Measurements from ENCODE around the gene AP3B2.
A peak's percentile ranks its signal among the peaks of the same experiment; 100 is the strongest.

AP3B2 gene

GRCh38 chr15:82709421-82710207 lies at the start of gene AP3B2:
AP3B2 (minus strand) TSS chr15:82709875; CDS start chr15:82709706, 169 bp downstream.
- Histone ChIP-seq H3K27ac (no peak within 1 kb of the TSS), H3K79me2 (ENCODE audit: insufficient read depth, low read depth) (no peaks in the 10 kb centered on the region), H3K27me3 (ENCODE audit: insufficient read depth, low read depth) (no peaks in the 10 kb centered on the region), H3K9ac (no peak within 1 kb of the TSS), H3K4me2 (peak within 1 kb of the TSS; percentile 78), H4K20me1 (ENCODE audit: insufficient read depth) (no peaks in the 10 kb centered on the region), H2AFZ (ENCODE audit: low read depth) (peak within 1 kb of the TSS; percentile 94), H3K4me1 (ENCODE audit: low read depth, poor library complexity, severe bottlenecking) (no peaks in the 10 kb centered on the region), H3K4me3 (IDR thresholded peaks at IDR 0.05; ENCODE audit: insufficient read depth, low read depth, low read length) (no peak within 1 kb of the TSS), H3K36me3 (ENCODE audit: insufficient read depth) (no peaks in the 10 kb centered on the region)
- TF ChIP-seq, protein P1, sequence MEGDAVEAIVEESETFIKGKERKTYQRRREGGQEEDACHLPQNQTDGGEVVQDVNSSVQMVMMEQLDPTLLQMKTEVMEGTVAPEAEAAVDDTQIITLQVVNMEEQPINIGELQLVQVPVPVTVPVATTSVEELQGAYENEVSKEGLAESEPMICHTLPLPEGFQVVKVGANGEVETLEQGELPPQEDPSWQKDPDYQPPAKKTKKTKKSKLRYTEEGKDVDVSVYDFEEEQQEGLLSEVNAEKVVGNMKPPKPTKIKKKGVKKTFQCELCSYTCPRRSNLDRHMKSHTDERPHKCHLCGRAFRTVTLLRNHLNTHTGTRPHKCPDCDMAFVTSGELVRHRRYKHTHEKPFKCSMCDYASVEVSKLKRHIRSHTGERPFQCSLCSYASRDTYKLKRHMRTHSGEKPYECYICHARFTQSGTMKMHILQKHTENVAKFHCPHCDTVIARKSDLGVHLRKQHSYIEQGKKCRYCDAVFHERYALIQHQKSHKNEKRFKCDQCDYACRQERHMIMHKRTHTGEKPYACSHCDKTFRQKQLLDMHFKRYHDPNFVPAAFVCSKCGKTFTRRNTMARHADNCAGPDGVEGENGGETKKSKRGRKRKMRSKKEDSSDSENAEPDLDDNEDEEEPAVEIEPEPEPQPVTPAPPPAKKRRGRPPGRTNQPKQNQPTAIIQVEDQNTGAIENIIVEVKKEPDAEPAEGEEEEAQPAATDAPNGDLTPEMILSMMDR (conservative IDR thresholded peaks at IDR 0.05; ENCODE audit: low read depth, low read length): no peak

- H3K4me3 ChIP-seq (IDR thresholded peaks at IDR 0.05; ENCODE audit: insufficient read depth, low read depth, low read length): peak overlapping the region; percentile 36
- peaks cover 11% of the 10 kb centered on the region; the same call in 1 of the 2 replicates for H3K36me3 ChIP-seq (ENCODE audit: insufficient read depth)
- H3K27ac ChIP-seq: peak overlapping the region; percentile 53; the same call in 1 of the 2 replicates
- H3K4me2 ChIP-seq: peak overlapping the region; percentile 55
- no peaks in the 10 kb centered on the region for H3K27me3 ChIP-seq (ENCODE audit: insufficient read depth, low read depth)
- H3K4me1 ChIP-seq (ENCODE audit: low read depth, poor library complexity, severe bottlenecking): peaks cover 23% of the 10 kb centered on the region
- TF ChIP-seq, protein P1 (conservative IDR thresholded peaks at IDR 0.05; ENCODE audit: low read depth, low read length): no peak
- H3K9ac ChIP-seq: peak overlapping the region; percentile 61; the same call in 1 of the 2 replicates
- no peak overlapping the region for H2AFZ ChIP-seq (ENCODE audit: low read depth)
- H3K79me2 ChIP-seq (ENCODE audit: insufficient read depth, low read depth): peaks cover 50% of the 10 kb centered on the region
- no peaks in the 10 kb centered on the region; the same call in 1 of the 2 replicates for H4K20me1 ChIP-seq (ENCODE audit: insufficient read depth)
Measured at GRCh38 chr15:82751308-82751707, 41.6 kb upstream of the AP3B2 start.

GRCh38 chr15:82750831-82751180 lies 41.1 kb upstream of the AP3B2 start:
- peak overlapping the region; percentile 61; the same call in 1 of the 2 replicates for H3K9ac ChIP-seq
- H2AFZ ChIP-seq (ENCODE audit: low read depth): peak overlapping the region; percentile 87
- H3K36me3 ChIP-seq (ENCODE audit: insufficient read depth): peaks cover 11% of the 10 kb centered on the region; the same call in 1 of the 2 replicates
- TF ChIP-seq, protein P1 (conservative IDR thresholded peaks at IDR 0.05; ENCODE audit: low read depth, low read length): no peak
- no peaks in the 10 kb centered on the region; the same call in 1 of the 2 replicates for H4K20me1 ChIP-seq (ENCODE audit: insufficient read depth)
- peaks cover 23% of the 10 kb centered on the region for H3K4me1 ChIP-seq (ENCODE audit: low read depth, poor library complexity, severe bottlenecking)
- H3K4me2 ChIP-seq: peak overlapping the region; percentile 55
- peak overlapping the region; percentile 54 for H3K4me3 ChIP-seq (IDR thresholded peaks at IDR 0.05; ENCODE audit: insufficient read depth, low read depth, low read length)
- H3K79me2 ChIP-seq (ENCODE audit: insufficient read depth, low read depth): peaks cover 45% of the 10 kb centered on the region
- H3K27me3 ChIP-seq (ENCODE audit: insufficient read depth, low read depth): no peaks in the 10 kb centered on the region
- peak overlapping the region; percentile 53 for H3K27ac ChIP-seq

DNA sequence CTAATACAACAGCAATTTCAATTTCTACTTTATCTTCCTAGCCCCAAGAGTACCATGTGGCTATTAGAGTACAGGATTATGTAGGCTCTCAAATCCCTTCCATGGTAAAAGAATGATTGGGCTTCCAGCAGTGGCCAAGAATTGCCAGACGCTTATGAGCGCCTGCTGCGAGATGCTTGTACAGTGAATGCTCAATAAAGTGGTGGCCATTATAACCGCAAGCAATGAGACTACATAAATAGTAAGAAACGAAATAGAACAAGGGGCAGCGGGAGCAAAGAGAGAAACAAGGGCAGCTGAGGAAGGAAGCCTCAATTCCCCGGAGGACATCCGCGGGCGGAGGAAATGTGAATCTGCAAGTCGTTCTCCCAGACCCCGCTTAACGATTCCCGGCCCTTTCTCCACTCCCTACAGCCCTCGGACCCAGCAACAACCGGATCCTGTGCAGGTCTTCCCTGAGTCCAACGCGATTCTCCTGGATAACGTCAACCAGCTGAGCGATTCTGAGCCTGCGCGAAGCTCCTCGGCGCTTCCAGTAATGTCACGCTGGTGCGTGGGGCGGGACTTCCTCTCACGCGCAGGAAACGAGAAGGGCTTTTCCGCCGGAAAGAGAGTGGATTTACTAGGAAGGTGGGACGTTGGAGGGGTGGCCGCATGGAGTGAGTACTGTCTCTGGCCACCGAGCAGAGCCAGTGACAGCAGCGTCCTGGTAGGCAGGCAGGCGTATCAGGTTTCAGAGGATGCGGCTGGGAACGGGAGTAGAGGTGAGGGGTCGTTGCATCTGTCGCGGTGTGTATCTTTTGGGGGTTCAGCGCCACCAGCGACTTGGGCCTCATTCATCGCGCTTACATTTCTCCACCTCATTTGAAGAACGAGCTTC lies 40.5 kb upstream of the AP3B2 start:
- TF ChIP-seq, protein P1 (conservative IDR thresholded peaks at IDR 0.05; ENCODE audit: low read depth, low read length): 0 out of 2 replicates have a peak, but pooled peaks have one; percentile 11
- Histone ChIP-seq H3K4me2 (peak overlapping the region; percentile 93), H3K4me3 (IDR thresholded peaks at IDR 0.05; ENCODE audit: insufficient read depth, low read depth, low read length) (peak overlapping the region; percentile 54), H3K79me2 (ENCODE audit: insufficient read depth, low read depth) (peaks cover 41% of the 10 kb centered on the region), H3K36me3 (ENCODE audit: insufficient read depth) (peaks cover 8% of the 10 kb centered on the region; the same call in 1 of the 2 replicates), H3K4me1 (ENCODE audit: low read depth, poor library complexity, severe bottlenecking) (peaks cover 23% of the 10 kb centered on the region), H3K27ac (peak overlapping the region; percentile 53), H2AFZ (ENCODE audit: low read depth) (peak overlapping the region; percentile 87), H3K9ac (peak overlapping the region; percentile 61; the same call in 1 of the 2 replicates), H4K20me1 (ENCODE audit: insufficient read depth) (no peaks in the 10 kb centered on the region; the same call in 1 of the 2 replicates), H3K27me3 (ENCODE audit: insufficient read depth, low read depth) (no peaks in the 10 kb centered on the region)

Data from KMS-11 (cell line).